IMR-90 (cell line): Measurements from ENCODE around the gene MOB1B. TPM values are rescaled to one million over a fixed set of nuclear protein-coding genes. Genes with fewer than 3 reads are reported as not detected.
A peak's percentile ranks its signal among the peaks of the same experiment; 100 is the strongest.

Experiments used
- ATAC-seq: fragments of 200-7000 bp; cut with Tn5 transposase; 2 replicates; pipeline ENCODE4 v1.9.1; 2020; ENCODE audit warnings: low read depth, mild to moderate bottlenecking, moderate library complexity
- BruUV-seq: library from RNA; stranded (reverse); fragments of 400-500 nt; replicated peaks from 2 replicates; lab custom pipeline; 2021; lab: Mats Ljungman, UMichigan
- CTCF ChIA-PET: fragments of 300-600 bp; formaldehyde crosslinking; extraction: SDS; loops from one replicate; lab custom pipeline; 2021; ENCODE audit warnings: antibody characterized with exemption; lab: Yijun Ruan, JAX
- POLR2A ChIA-PET: fragments of 300-600 bp; sonication (Branson Sonifier 250); formaldehyde crosslinking; loops from one replicate; lab custom pipeline; 2022; ENCODE audit warnings: antibody characterized with exemption; ENCODE audit not compliant: unreplicated experiment; lab: Charles Lee
- DNase-seq: peaks from one replicate; pipeline ENCODE4 v3.0.0; 2013
- H2AFZ ChIP-seq: replicated peaks from 2 replicates; pipeline ENCODE3; 2013; ENCODE audit warnings: low read length, mild to moderate bottlenecking; ENCODE audit not compliant: poor library complexity
- H2AK5ac ChIP-seq: 2 replicates; pipeline ENCODE4 v1.6.1; 2013; ENCODE audit warnings: low read depth, low read length, inconsistent platforms
- H2AK9ac ChIP-seq: replicated peaks from 2 replicates; pipeline ENCODE3; 2013; ENCODE audit warnings: mild to moderate bottlenecking, low read depth, low read length, moderate library complexity; ENCODE audit not compliant: poor library complexity
- H2BK120ac ChIP-seq: 2 replicates; pipeline ENCODE4 v1.6.1; 2013; ENCODE audit warnings: low read depth, low read length, inconsistent platforms
- H2BK15ac ChIP-seq: 3 replicates; pipeline ENCODE4 v1.6.1; 2013; ENCODE audit warnings: low read depth, low read length, inconsistent platforms
- H2BK20ac ChIP-seq: 2 replicates; pipeline ENCODE4 v1.6.1; 2013; ENCODE audit warnings: low read depth, mild to moderate bottlenecking, inconsistent platforms, low read length, moderate library complexity
- H2BK5ac ChIP-seq: 2 replicates; pipeline ENCODE4 v1.6.1; 2013; ENCODE audit warnings: mild to moderate bottlenecking, low read depth, low read length, inconsistent platforms; ENCODE audit not compliant: poor library complexity, severe bottlenecking
- H3K14ac ChIP-seq: replicated peaks from 2 replicates; pipeline ENCODE4 v1.6.1; 2013; ENCODE audit warnings: low read depth, low read length, inconsistent platforms
- H3K18ac ChIP-seq: 2 replicates; pipeline ENCODE4 v1.6.1; 2013; ENCODE audit warnings: low read depth, low read length, control low read depth
- H3K23ac ChIP-seq: 2 replicates; pipeline ENCODE4 v1.6.1; 2013; ENCODE audit warnings: low read depth, low read length, inconsistent platforms
- H3K27ac ChIP-seq: 2 replicates; pipeline ENCODE4 v1.5.1; 2013; ENCODE audit warnings: mild to moderate bottlenecking, control low read depth, low read length; ENCODE audit not compliant: insufficient read depth
- H3K27me3 ChIP-seq: 2 replicates; pipeline ENCODE4 v1.6.1; 2013; ENCODE audit warnings: low read length; ENCODE audit not compliant: control insufficient read depth, insufficient read depth
- H3K36me3 ChIP-seq: 2 replicates; pipeline ENCODE4 v1.6.1; 2013; ENCODE audit warnings: low read length, mixed read lengths; ENCODE audit not compliant: control insufficient read depth, insufficient read depth
- H3K4ac ChIP-seq: 2 replicates; pipeline ENCODE4 v1.6.1; 2013; ENCODE audit warnings: low read depth, low read length, inconsistent platforms
- H3K4me1 ChIP-seq: 2 replicates; pipeline ENCODE4 v1.6.1; 2013; ENCODE audit warnings: low read length, mixed read lengths; ENCODE audit not compliant: control insufficient read depth, insufficient read depth
- H3K4me2 ChIP-seq: 2 replicates; pipeline ENCODE4 v1.6.1; 2013; ENCODE audit warnings: low read depth, mild to moderate bottlenecking, control low read depth, low read length, moderate library complexity
- H3K4me3 ChIP-seq: 2 replicates; pipeline ENCODE4 v1.5.1; 2013; ENCODE audit warnings: low read depth, mild to moderate bottlenecking, control low read depth, low read length, moderate library complexity; ENCODE audit not compliant: insufficient read depth
- H3K56ac ChIP-seq: 2 replicates; pipeline ENCODE4 v1.6.1; 2013; ENCODE audit warnings: low read length, inconsistent platforms; ENCODE audit not compliant: insufficient read depth; ENCODE audit errors: extremely low read depth
- H3K79me1 ChIP-seq, 2 experiments: 2 replicates each; pipeline ENCODE4 v1.6.1; 2013; ENCODE audit warnings: low read length in 2 of 2, inconsistent platforms in 1 of 2, low read depth in 1 of 2
- H3K9ac ChIP-seq: 2 replicates; pipeline ENCODE4 v1.6.1; 2013; ENCODE audit warnings: low read depth, low read length, control low read depth
- H3K9me1 ChIP-seq: 2 replicates; pipeline ENCODE4 v1.6.1; 2013; ENCODE audit warnings: low read length, inconsistent platforms; ENCODE audit not compliant: insufficient read depth
- H3K9me3 ChIP-seq: 2 replicates; pipeline ENCODE4 v1.6.1; 2013; ENCODE audit warnings: low read length; ENCODE audit not compliant: control insufficient read depth, insufficient read depth
- H4K20me1 ChIP-seq: 2 replicates; pipeline ENCODE4 v1.6.1; 2013; ENCODE audit warnings: low read length, inconsistent platforms; ENCODE audit not compliant: insufficient read depth
- H4K5ac ChIP-seq: 2 replicates; pipeline ENCODE4 v1.6.1; 2013; ENCODE audit warnings: mild to moderate bottlenecking, low read depth, low read length, control low read depth
- H4K8ac ChIP-seq, 2 experiments: 2 replicates each; pipeline ENCODE4 v1.6.1; 2013; ENCODE audit warnings: low read depth in 2 of 2, low read length in 2 of 2, control low read depth in 1 of 2, inconsistent platforms in 1 of 2
- H4K91ac ChIP-seq: 2 replicates; pipeline ENCODE4 v1.6.1; 2013; ENCODE audit warnings: low read depth, low read length, inconsistent platforms; ENCODE audit not compliant: insufficient read depth
- CEBPB ChIP-seq: IDR thresholded peaks from 2 replicates; pipeline ENCODE4 v1.6.1; 2012; ENCODE audit warnings: low read depth, low read length, improper control_type of control experiment
- WGBS, 2 experiments: methylation state at CpG; one replicate each; pipeline versions ENCODE4 v1.1.5 to v1.1.7; 2013; ENCODE audit warnings: missing lambda C conversion rate in 2 of 2; ENCODE audit not compliant: insufficient read length in 1 of 2; ENCODE audit errors: extremely low coverage in 2 of 2; 5-methylcytosine and 5-hydroxymethylcytosine counted together
- dilution Hi-C: fragments of 300-500 bp; cut with HindIII; formaldehyde crosslinking; loops from one replicate; pipeline ENCODE4 v1.14.3; 2018; ENCODE audit warnings: low sequenced_read_pairs; ENCODE audit not compliant: unreplicated experiment
- in situ Hi-C: fragments of 300-500 bp; cut with MboI; formaldehyde crosslinking; loops from 3 replicates; pipeline ENCODE4 v1.14.3; 2019; ENCODE audit warnings: low sequenced_read_pairs, inconsistent platforms, mixed read lengths
- intact Hi-C: fragments of 100-400 bp; cut with micrococcal nuclease; formaldehyde crosslinking; loops from 2 replicates; pipeline ENCODE4 v1.10.0; 2022
- polyA plus RNA-seq, 3 experiments: library from polyadenylated mRNA; depleted of rRNA; stranded (reverse); fragments of >200 nt; gene quantifications; 2 replicates each; pipeline ENCODE4 v1.2.3, GENCODE V29; 2012; ENCODE audit warnings: low replicate concordance in 1 of 3
- total RNA-seq: library from RNA; depleted of rRNA; stranded (reverse); fragments of >200 nt; gene quantifications from 2 replicates; pipeline ENCODE4 v1.2.3, GENCODE V29; 2012

MOB1B gene
- total and polyA plus RNA-seq, 2 of the 4 experiments (the other 2 are of a cell fraction) = 5.7 to 6.8 TPM

DNA sequence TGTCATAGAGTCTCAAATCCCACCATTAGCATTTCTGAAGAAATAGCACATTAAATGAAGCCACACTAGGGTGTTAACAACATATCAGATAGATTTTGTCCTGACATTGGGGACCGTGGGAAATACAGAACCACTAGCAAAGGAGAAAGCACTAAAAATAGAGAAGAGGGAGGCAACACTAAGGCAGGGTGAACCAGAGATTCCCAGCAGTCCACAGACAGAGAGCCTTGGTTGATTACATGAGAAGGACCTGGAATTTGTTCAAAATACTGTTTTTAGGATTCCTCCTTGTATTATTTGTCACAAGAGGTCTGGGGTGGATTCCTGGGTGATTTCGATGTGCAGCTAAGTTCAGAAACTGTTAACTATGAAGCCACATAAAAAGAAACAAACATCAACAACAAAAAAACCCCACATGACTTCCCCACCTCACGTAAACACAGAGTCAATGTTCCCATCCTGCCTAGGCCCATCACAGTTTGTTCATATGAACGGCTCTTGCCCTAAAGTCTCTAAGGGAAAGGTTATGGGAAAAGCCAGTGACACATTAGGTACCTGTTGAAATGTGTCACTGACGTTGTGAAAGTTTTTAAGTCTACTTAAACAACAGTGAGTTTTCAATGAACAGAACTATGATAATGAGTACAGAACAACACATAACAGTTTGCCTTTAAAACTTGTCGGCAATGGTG, 38.9 kb upstream of the MOB1B start:
- intact Hi-C loops = no loop called here
- 0 out of 2 replicates have a peak, but pooled peaks cover 5% of the 10 kb centered on the region for H3K4me1 ChIP-seq
- no peak for DNase-seq
- H2BK120ac ChIP-seq = no peak overlapping the region
- in situ Hi-C loops = no loop called here
- H2AFZ ChIP-seq = no peak overlapping the region
- no peak overlapping the region for H3K23ac ChIP-seq
- no peak overlapping the region for H2BK20ac ChIP-seq
- no peak overlapping the region for H3K9ac ChIP-seq
- H3K56ac ChIP-seq = 0 out of 2 replicates have a peak overlapping the region, but pooled peaks have one; percentile 3
- H3K9me3 ChIP-seq = no peaks in the 10 kb centered on the region
- H3K4me3 ChIP-seq = no peak overlapping the region
- H3K36me3 ChIP-seq = no peaks in the 10 kb centered on the region
- no peak overlapping the region for H2BK15ac ChIP-seq
- H3K4ac ChIP-seq = no peak overlapping the region
- WGBS, 2 experiments = no CpG with 5 or more reads among the region's 6 CpGs
- H3K14ac ChIP-seq = 0 out of 2 replicates have a peak overlapping the region, but pooled peaks have one; percentile 29
- BruUV-seq = no TSS peak
- no peaks in the 10 kb centered on the region for H3K27me3 ChIP-seq
- H4K8ac ChIP-seq = no peak overlapping the region; a peak in 1 of 4 replicates
- no peak overlapping the region for H2AK5ac ChIP-seq
- H3K79me1 ChIP-seq = no peaks in the 10 kb centered on the region
- no peak overlapping the region for H3K4me2 ChIP-seq
- no peaks in the 10 kb centered on the region for H3K9me1 ChIP-seq
- H3K18ac ChIP-seq = 0 out of 2 replicates have a peak overlapping the region, but pooled peaks have one; percentile 4
- dilution Hi-C loops = no loop called here
- H4K91ac ChIP-seq = no peak overlapping the region
- 0 out of 2 replicates have a peak, but pooled peaks have one; percentile 24 for ATAC-seq
- H4K5ac ChIP-seq = 0 out of 2 replicates have a peak overlapping the region, but pooled peaks have one; percentile 29
- no peak for TF ChIP-seq CEBPB
- no peak overlapping the region for H2BK5ac ChIP-seq
- POLR2A ChIA-PET = interaction anchor here (0.6 kb wide), 1 partner anchor 107 kb away, joined by 3 read pairs; no protein-coding TSS in a partner anchor
- no peak overlapping the region; the same call in 1 of the 2 replicates for H3K27ac ChIP-seq
- H2AK9ac ChIP-seq = no peak overlapping the region
- no peaks in the 10 kb centered on the region for H4K20me1 ChIP-seq
- CTCF ChIA-PET = no interaction called here
